Measurements from ENCODE around the gene NUAK2.

The NUAK2 gene

GRCh38 chr1:205259998-205260397, 61.5 kb downstream of the NUAK2 start:
- Histone ChIP-seq H3K27me3 (ENCODE audit: control insufficient read depth, insufficient read depth, low read length) (no peaks in the 10 kb centered on the region), H3K9ac (no peak overlapping the region), H2AFZ (no peak overlapping the region), H3K4me2 (ENCODE audit: low read length) (no peak overlapping the region), H3K79me2 (peaks cover 2% of the 10 kb centered on the region), H3K4me3 (ENCODE audit: low read depth, low read length) (no peak overlapping the region), H3K36me3 (ENCODE audit: control insufficient read depth, insufficient read depth, low read length) (no peaks in the 10 kb centered on the region), H3K9me3 (ENCODE audit: control insufficient read depth, low read length) (no peaks in the 10 kb centered on the region), H3K27ac (no peak overlapping the region), H3K4me1 (peaks cover 6% of the 10 kb centered on the region)
- no peak for TF ChIP-seq CTCF (IDR thresholded peaks at IDR 0.05)

GRCh38 chr1:205259324-205259832, 62.2 kb downstream of the NUAK2 start:
- no peak overlapping the region for H3K9ac ChIP-seq
- no peak overlapping the region for H2AFZ ChIP-seq
- no peaks in the 10 kb centered on the region for H3K9me3 ChIP-seq (ENCODE audit: control insufficient read depth, low read length)
- H3K4me2 ChIP-seq (ENCODE audit: low read length): no peak overlapping the region
- H3K79me2 ChIP-seq: peaks cover 2% of the 10 kb centered on the region
- H3K27ac ChIP-seq: no peak overlapping the region
- H3K4me1 ChIP-seq: peaks cover 6% of the 10 kb centered on the region
- H3K27me3 ChIP-seq (ENCODE audit: control insufficient read depth, insufficient read depth, low read length): no peaks in the 10 kb centered on the region
- H3K4me3 ChIP-seq (ENCODE audit: low read depth, low read length): no peak overlapping the region
- TF ChIP-seq CTCF (IDR thresholded peaks at IDR 0.05): no peak
- H3K36me3 ChIP-seq (ENCODE audit: control insufficient read depth, insufficient read depth, low read length): no peaks in the 10 kb centered on the region

- Histone ChIP-seq H3K36me3 (ENCODE audit: control insufficient read depth, insufficient read depth, low read length) (no peaks in the 10 kb centered on the region), H3K27ac (no peak overlapping the region), H2AFZ (no peak overlapping the region), H3K27me3 (ENCODE audit: control insufficient read depth, insufficient read depth, low read length) (no peaks in the 10 kb centered on the region), H3K9ac (no peak overlapping the region), H3K4me1 (peaks cover 6% of the 10 kb centered on the region), H3K9me3 (ENCODE audit: control insufficient read depth, low read length) (no peaks in the 10 kb centered on the region), H3K4me2 (ENCODE audit: low read length) (no peak overlapping the region), H3K79me2 (peaks cover 2% of the 10 kb centered on the region), H3K4me3 (ENCODE audit: low read depth, low read length) (no peak overlapping the region)
- no peak for TF ChIP-seq CTCF (IDR thresholded peaks at IDR 0.05)
These were observed 62.8 kb downstream of the NUAK2 start for GRCh38 chr1:205258719-205259118.

DNA sequence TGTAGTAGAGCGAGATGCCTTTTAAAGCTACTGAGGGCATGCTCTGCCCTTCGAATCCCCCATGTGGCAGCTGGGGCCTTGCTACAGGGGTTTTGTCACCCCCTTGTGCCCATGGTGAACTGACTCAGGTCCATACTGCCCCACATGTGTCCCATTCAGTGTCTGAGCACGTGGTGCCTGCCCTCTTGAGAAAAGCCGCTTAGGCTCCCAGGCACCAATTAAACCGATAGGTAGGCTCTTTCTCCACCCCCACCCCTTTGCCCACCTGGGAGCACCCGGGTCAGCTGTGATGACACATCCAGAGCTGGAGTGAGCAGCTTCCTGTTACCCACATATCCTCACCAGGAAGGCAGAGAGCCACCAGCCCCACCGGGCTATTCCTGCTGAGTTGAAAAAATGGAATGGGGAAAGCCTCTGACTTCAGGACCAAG, 63.3 kb downstream of the NUAK2 start:
- Histone ChIP-seq H3K9ac (no peak overlapping the region), H3K4me2 (ENCODE audit: low read length) (no peak overlapping the region), H3K9me3 (ENCODE audit: control insufficient read depth, low read length) (no peaks in the 10 kb centered on the region), H3K79me2 (peaks cover 2% of the 10 kb centered on the region), H3K4me3 (ENCODE audit: low read depth, low read length) (no peak overlapping the region), H3K27ac (no peak overlapping the region), H3K4me1 (peaks cover 6% of the 10 kb centered on the region), H2AFZ (no peak overlapping the region), H3K36me3 (ENCODE audit: control insufficient read depth, insufficient read depth, low read length) (no peaks in the 10 kb centered on the region), H3K27me3 (ENCODE audit: control insufficient read depth, insufficient read depth, low read length) (no peaks in the 10 kb centered on the region)
- no peak for TF ChIP-seq CTCF (IDR thresholded peaks at IDR 0.05)

GRCh38 chr1:205257735-205258134, 63.8 kb downstream of the NUAK2 start:
- H3K27me3 ChIP-seq (ENCODE audit: control insufficient read depth, insufficient read depth, low read length): no peaks in the 10 kb centered on the region
- no peaks in the 10 kb centered on the region for H3K9me3 ChIP-seq (ENCODE audit: control insufficient read depth, low read length)
- no peak overlapping the region for H3K4me3 ChIP-seq (ENCODE audit: low read depth, low read length)
- no peak overlapping the region for H2AFZ ChIP-seq
- H3K9ac ChIP-seq: no peak overlapping the region
- peaks cover 2% of the 10 kb centered on the region for H3K79me2 ChIP-seq
- TF ChIP-seq CTCF (IDR thresholded peaks at IDR 0.05): no peak
- H3K36me3 ChIP-seq (ENCODE audit: control insufficient read depth, insufficient read depth, low read length): no peaks in the 10 kb centered on the region
- H3K4me1 ChIP-seq: peaks cover 6% of the 10 kb centered on the region
- H3K27ac ChIP-seq: no peak overlapping the region
- no peak overlapping the region for H3K4me2 ChIP-seq (ENCODE audit: low read length)

Data from parathyroid adenoma (tissue), 2 donors.